OCI-LY1 (cell line): ENCODE data around the gene FDPS.

Source experiments
- CTCF ChIP-seq: fragments of 200-600 bp; sonication (generic), shearing (Covaris generic); IDR thresholded peaks from 2 replicates; pipeline ENCODE4 v1.5.1; 2017; ENCODE audit warnings: mild to moderate bottlenecking, antibody characterized with exemption, low read length, moderate library complexity, mixed read lengths
- EZH2 ChIP-seq: fragments of 200-600 bp; sonication (generic), shearing (Covaris generic); IDR thresholded peaks from 2 replicates; pipeline ENCODE4 v1.8.0; 2017; ENCODE audit warnings: borderline replicate concordance, mixed run types, mild to moderate bottlenecking, antibody characterized with exemption, low read length, moderate library complexity, mixed read lengths

- TF ChIP-seq CTCF = no peak
- no peak for TF ChIP-seq EZH2
Observed at GRCh38 chr1:155301342-155301841, 7.3 kb upstream of the FDPS start, which contains the start of gene PKLR.
